HCT116 (cell line): ENCODE data around the gene PEDS1. TPM values are rescaled to one million over a fixed set of nuclear protein-coding genes. Genes with fewer than 3 reads are reported as not detected.
"Not testable (repeated sequence)": the region's sequence is repeated elsewhere in the genome, so short reads cannot be mapped to it uniquely, and the experiment has no call there.

ENCODE experiments used
- ATAC-seq: fragments of 200-7000 bp; cut with Tn5 transposase; 2 replicates; pipeline ENCODE4 v1.9.1; 2020; ENCODE audit warnings: mild to moderate bottlenecking, moderate library complexity
- BruUV-seq: library from RNA; stranded (reverse); fragments of 400-500 nt; replicated peaks from 2 replicates; lab custom pipeline; 2021; lab: Mats Ljungman, UMichigan
- CTCF ChIA-PET: fragments of 300-600 bp; sonication (Branson Sonifier 250); formaldehyde crosslinking; loops from one replicate; lab custom pipeline; 2021; ENCODE audit warnings: antibody characterized with exemption; lab: Charles Lee
- POLR2A ChIA-PET: fragments of 300-600, 350-600 bp; sonication (Branson Sonifier 250); formaldehyde crosslinking; loops from one replicate; lab custom pipeline; 2021; ENCODE audit warnings: antibody characterized with exemption; lab: Charles Lee
- RAD21 ChIA-PET, 2 experiments: fragments of 300-600 bp; sonication (Branson Sonifier 250); formaldehyde crosslinking; loops; one replicate each; lab custom pipeline; 2023; ENCODE audit warnings: low total read pairs in 2 of 2; ENCODE audit not compliant: uncharacterized antibody in 2 of 2, unreplicated experiment in 2 of 2, low non-redundant PET in 1 of 2; lab: Charles Lee
- DNase-seq: peaks from one replicate; pipeline ENCODE4 v3.0.0-alpha.2; 2010; ENCODE audit warnings: low read depth, low spot score
- H2AFZ ChIP-seq: fragments of 200-600 bp; shearing (Covaris generic), sonication (generic); 2 replicates; pipeline ENCODE4 v1.6.1; 2017; ENCODE audit warnings: low read depth, mixed run types, mixed read lengths, antibody characterized with exemption, low read length; ENCODE audit not compliant: poor library complexity, severe bottlenecking
- H3K27ac ChIP-seq: 2 replicates; pipeline ENCODE4 v1.5.1; 2012; ENCODE audit warnings: low read depth, low read length
- H3K27me3 ChIP-seq: fragments of 200-600 bp; sonication (generic); 2 replicates; pipeline ENCODE4 v1.6.1; 2016; ENCODE audit warnings: mixed run types, low read length, mixed read lengths; ENCODE audit not compliant: insufficient read depth
- H3K36me3 ChIP-seq, 2 experiments: fragments of 200-500 bp in 1 of 2; fragments of 200-600 bp in 1 of 2; sonication (Bioruptor generic) in 1 of 2; sonication (generic) in 1 of 2; 2 replicates each; pipeline versions ENCODE4 v1.5.1 to v1.6.1; 2014 to 2016; ENCODE audit warnings: low read length in 2 of 2, inconsistent platforms in 1 of 2, mixed read lengths in 1 of 2, mixed run types in 1 of 2; ENCODE audit not compliant: insufficient read depth in 2 of 2, control insufficient read depth in 1 of 2
- H3K4me1 ChIP-seq, 2 experiments: fragments of 200-600 bp in 1 of 2; sonication (generic) in 1 of 2; 2 replicates each; pipeline versions ENCODE4 v1.5.1 to v1.6.1; 2012 to 2017; ENCODE audit warnings: low read length in 2 of 2, inconsistent platforms in 1 of 2, mild to moderate bottlenecking in 1 of 2, mixed read lengths in 1 of 2, mixed run types in 1 of 2, moderate library complexity in 1 of 2; ENCODE audit not compliant: insufficient read depth in 2 of 2, control insufficient read depth in 1 of 2
- H3K4me2 ChIP-seq: fragments of 200-600 bp; sonication (generic); 2 replicates; pipeline ENCODE4 v1.6.1; 2017; ENCODE audit warnings: mixed run types, low read length, mixed read lengths
- H3K4me3 ChIP-seq, 2 experiments: fragments of 200-600 bp in 1 of 2; sonication (generic) in 1 of 2; replicated peaks in 1 of 2; 2 replicates each; pipeline ENCODE4 v1.5.1; 2011 to 2016; ENCODE audit warnings: low read length in 2 of 2, control low read depth in 1 of 2, low read depth in 1 of 2, mild to moderate bottlenecking in 1 of 2, mixed read lengths in 1 of 2, mixed run types in 1 of 2
- H3K79me2 ChIP-seq: fragments of 200-600 bp; sonication (generic); 2 replicates; pipeline ENCODE4 v1.6.1; 2017; ENCODE audit warnings: mild to moderate bottlenecking, mixed run types, low read length, moderate library complexity, mixed read lengths; ENCODE audit not compliant: insufficient read depth
- H3K9ac ChIP-seq: fragments of 200-600 bp; sonication (generic); 2 replicates; pipeline ENCODE4 v1.6.1; 2016; ENCODE audit warnings: low read length, mixed read lengths
- H3K9me2 ChIP-seq: fragments of 200-600 bp; sonication (generic), shearing (Covaris generic); 2 replicates; pipeline ENCODE4 v1.6.1; 2017; ENCODE audit warnings: mixed run types, mild to moderate bottlenecking, moderate library complexity; ENCODE audit not compliant: insufficient read depth
- H3K9me3 ChIP-seq, 2 experiments: fragments of 200-500 bp in 1 of 2; fragments of 200-600 bp in 1 of 2; sonication (Bioruptor generic) in 1 of 2; sonication (generic) in 1 of 2; 2 replicates each; pipeline ENCODE4 v1.6.1; 2014 to 2017; ENCODE audit warnings: low read length in 2 of 2, mixed read lengths in 2 of 2, inconsistent platforms in 1 of 2, low read depth in 1 of 2, mild to moderate bottlenecking in 1 of 2, mixed run types in 1 of 2, moderate library complexity in 1 of 2; ENCODE audit not compliant: control insufficient read depth in 1 of 2, insufficient read depth in 1 of 2
- H4K20me1 ChIP-seq: fragments of 200-600 bp; sonication (generic), shearing (Covaris generic); 2 replicates; pipeline ENCODE4 v1.6.1; 2017; ENCODE audit warnings: mixed run types, mild to moderate bottlenecking, moderate library complexity; ENCODE audit not compliant: insufficient read depth
- CBX3 ChIP-seq: IDR thresholded peaks from 2 replicates; pipeline ENCODE4 v1.6.1; 2012; ENCODE audit warnings: low read depth
- CEBPB ChIP-seq: IDR thresholded peaks from 2 replicates; pipeline ENCODE4 v1.6.1; 2012; ENCODE audit warnings: low read depth
- CTCF ChIP-seq, 3 experiments: fragments of 200-600 bp in 1 of 3; sonication (generic) in 1 of 3; IDR thresholded peaks in 2 of 3; conservative IDR thresholded peaks in 1 of 3; 2 replicates each; pipeline ENCODE4 v1.5.1; 2012 to 2017; ENCODE audit warnings: low read depth in 2 of 3, low read length in 2 of 3, antibody characterized with exemption in 1 of 3, borderline replicate concordance in 1 of 3, control low read depth in 1 of 3, mild to moderate bottlenecking in 1 of 3, mixed read lengths in 1 of 3, mixed run types in 1 of 3, moderate library complexity in 1 of 3; ENCODE audit not compliant: insufficient read depth in 1 of 3
- POLR2A ChIP-seq: IDR thresholded peaks from 2 replicates; pipeline ENCODE4 v1.7.0; 2011; ENCODE audit warnings: borderline replicate concordance; ENCODE audit not compliant: insufficient read depth, insufficient read length; ENCODE audit errors: extremely low read depth
- YY1 ChIP-seq: IDR thresholded peaks from 2 replicates; pipeline ENCODE4 v1.6.1; 2011; ENCODE audit warnings: low read length, low read depth, moderate library complexity, mild to moderate bottlenecking; ENCODE audit not compliant: insufficient replicate concordance; ENCODE audit errors: extremely low read depth
- ZNF274 ChIP-seq: fragments of 200-500 bp; sonication (Bioruptor generic); IDR thresholded peaks from 2 replicates; pipeline ENCODE4 v1.6.1; 2014; ENCODE audit warnings: mild to moderate bottlenecking, low read depth, low read length, inconsistent platforms
- intact Hi-C: fragments of 100-400 bp; cut with micrococcal nuclease; formaldehyde crosslinking; loops from 2 replicates; pipeline ENCODE4 v1.10.0; 2022
- total RNA-seq: library from RNA; stranded (reverse); gene quantifications from one replicate; pipeline ENCODE4 v1.2.1, GENCODE V29; 2021; ENCODE audit not compliant: unreplicated experiment

Gene PEDS1
- total RNA-seq, 1 experiment from 2014 or later: 31.9 TPM

- TF ChIP-seq ZNF274 (no peak), CTCF (IDR thresholded peaks at IDR 0.05 in 2 of 3, conservative IDR thresholded peaks at IDR 0.05 in 1 of 3; ENCODE audit: borderline replicate concordance in 1 of 3, insufficient read depth in 1 of 3, low read depth in 2 of 3, low read length in 2 of 3) (no peak), YY1 (no peak), CEBPB (no peak), CBX3 (no peak), POLR2A (no peak)
Measured at GRCh38 chr20:50138120-50138478, 15.4 kb downstream of the PEDS1 start (continued).

- H2AFZ ChIP-seq, H4K20me1 ChIP-seq, BruUV-seq, ATAC-seq, H3K4me3 ChIP-seq, H3K27me3 ChIP-seq, RAD21 ChIA-PET, intact Hi-C loops, DNase-seq, H3K9me2 ChIP-seq, H3K9me3 ChIP-seq: not testable (repeated sequence)
- ChIA-PET POLR2A (interaction anchor here (0.8 kb wide), 1 partner anchor 22 kb away, joined by 3 read pairs; no protein-coding TSS in a partner anchor), CTCF (interaction anchor here (2.2 kb wide), 1 partner anchor 17 kb away, joined by 6 read pairs; no protein-coding TSS in a partner anchor)
- Histone ChIP-seq H3K9ac (0 out of 2 replicates have a peak overlapping the region, but pooled peaks have one; percentile 9), H3K27ac (peak overlapping the region; percentile 44; the same call in 1 of the 2 replicates), H3K4me1 (peaks cover 28 to 54% of the 10 kb centered on the region in 2 experiments), H3K36me3 (peaks cover 24 to 31% of the 10 kb centered on the region in 2 experiments), H3K4me2 (peak overlapping the region; percentile 64), H3K79me2 (peaks cover 93% of the 10 kb centered on the region)
Measured at GRCh38 chr20:50137702-50138101, 15.8 kb downstream of the PEDS1 start.
